OCI-LY7 (cell line): ENCODE results near the gene KLHL21. TPM values are rescaled to one million over a fixed set of nuclear protein-coding genes. Genes with fewer than 3 reads are reported as not detected.

Source experiments
- Bru-seq: library from RNA; stranded (reverse); fragments of 400-500 nt; gene quantifications from one replicate; lab custom pipeline; 2021; lab: Mats Ljungman, UMichigan
- BruChase-seq, 2 experiments: library from RNA; stranded (reverse); fragments of 400-500 nt; gene quantifications; one replicate each; lab custom pipeline; 2021; lab: Mats Ljungman, UMichigan
- BruUV-seq: library from RNA; stranded (reverse); fragments of 400-500 nt; replicated peaks from 2 replicates; lab custom pipeline; 2021; lab: Mats Ljungman, UMichigan
- CTCF ChIA-PET: fragments of 300-600 bp; sonication (Branson Sonifier 250); formaldehyde crosslinking; loops from one replicate; lab custom pipeline; 2022; ENCODE audit warnings: antibody characterized with exemption; ENCODE audit not compliant: unreplicated experiment; lab: Charles Lee
- POLR2A ChIA-PET: fragments of 300-600 bp; sonication (Branson Sonifier 250); formaldehyde crosslinking; loops from one replicate; lab custom pipeline; 2022; ENCODE audit warnings: antibody characterized with exemption; lab: Charles Lee
- DNase-seq: peaks from one replicate; pipeline ENCODE4 v3.0.0-alpha.2; 2015; ENCODE audit warnings: low spot score
- H2AFZ ChIP-seq: fragments of 200-600 bp; sonication (generic), shearing (Covaris generic); 2 replicates; pipeline ENCODE4 v1.6.1; 2014; ENCODE audit warnings: mild to moderate bottlenecking, antibody characterized with exemption, low read length, moderate library complexity
- H3K27ac ChIP-seq: fragments of 200-600 bp; sonication (generic); 2 replicates; pipeline ENCODE4 v1.5.1; 2014; ENCODE audit warnings: mixed run types, low read depth, mild to moderate bottlenecking, moderate library complexity, low read length, inconsistent platforms; ENCODE audit not compliant: poor library complexity, severe bottlenecking
- H3K36me3 ChIP-seq: fragments of 200-600 bp; sonication (generic); 2 replicates; pipeline ENCODE4 v1.6.1; 2014; ENCODE audit warnings: mild to moderate bottlenecking, antibody characterized with exemption, low read length, moderate library complexity, mixed read lengths; ENCODE audit not compliant: insufficient read depth
- H3K4me1 ChIP-seq: fragments of 200-600 bp; sonication (generic); 2 replicates; pipeline ENCODE4 v1.5.1; 2014; ENCODE audit warnings: mild to moderate bottlenecking, low read length; ENCODE audit not compliant: insufficient read depth, poor library complexity, severe bottlenecking
- H3K4me2 ChIP-seq: fragments of 200-600 bp; sonication (generic); 2 replicates; pipeline ENCODE4 v1.6.1; 2014; ENCODE audit warnings: mild to moderate bottlenecking, low read length
- H3K4me3 ChIP-seq: fragments of 200-600 bp; sonication (generic); 2 replicates; pipeline ENCODE4 v1.5.1; 2014; ENCODE audit warnings: mild to moderate bottlenecking, low read depth, low read length; ENCODE audit not compliant: poor library complexity, severe bottlenecking
- H3K79me2 ChIP-seq: fragments of 200-600 bp; sonication (generic); 2 replicates; pipeline ENCODE4 v1.6.1; 2016; ENCODE audit warnings: low read depth, mild to moderate bottlenecking, low read length, moderate library complexity, mixed read lengths; ENCODE audit not compliant: insufficient read depth
- H3K9me2 ChIP-seq: fragments of 200-600 bp; sonication (generic); 2 replicates; pipeline ENCODE4 v1.6.1; 2016; ENCODE audit warnings: mild to moderate bottlenecking, low read length, mixed read lengths; ENCODE audit not compliant: insufficient read depth
- H3K9me3 ChIP-seq: fragments of 200-600 bp; sonication (generic); 2 replicates; pipeline ENCODE4 v1.6.1; 2014; ENCODE audit warnings: mild to moderate bottlenecking, mixed run types, low read length, mixed read lengths
- H4K20me1 ChIP-seq: fragments of 200-600 bp; sonication (generic); 2 replicates; pipeline ENCODE4 v1.6.1; 2014; ENCODE audit warnings: mild to moderate bottlenecking, antibody characterized with exemption, low read length, moderate library complexity, mixed read lengths; ENCODE audit not compliant: insufficient read depth
- CTCF ChIP-seq: fragments of 200-600 bp; sonication (generic); conservative IDR thresholded peaks from 2 replicates; pipeline ENCODE4 v1.5.1; 2014; ENCODE audit warnings: mild to moderate bottlenecking, antibody characterized with exemption, low read length, moderate library complexity, mixed read lengths
- EZH2phosphoT487 ChIP-seq: fragments of 200-600 bp; sonication (generic); IDR thresholded peaks from 2 replicates; pipeline ENCODE4 v1.6.1; 2018; ENCODE audit warnings: low read depth, borderline replicate concordance, mild to moderate bottlenecking, mixed run types, antibody characterized with exemption, low read length, moderate library complexity, mixed read lengths
- intact Hi-C: fragments of 100-400 bp; cut with micrococcal nuclease; formaldehyde crosslinking; loops from one replicate; pipeline ENCODE4 v1.10.0; 2022; ENCODE audit not compliant: unreplicated experiment
- long read RNA-seq: library from polyadenylated mRNA; stranded (forward); transcript quantifications from one replicate; pipeline ENCODE4 v2.0.0, GENCODE V29; 2022
- total RNA-seq, 2 experiments: library from RNA; depleted of rRNA in 1 of 2; stranded (reverse); fragments of >200 nt in 1 of 2; shearing (Covaris generic) in 1 of 2; gene quantifications; 2 replicates each; pipeline ENCODE4 v1.2.3, GENCODE V29; 2014 to 2022

The KLHL21 gene
- total RNA-seq (2014; rRNA removed; shearing (Covaris generic)) (7.2 and 7.4 TPM in 2 replicates), total RNA-seq (2022) (5.6 and 7.6 TPM in 2 replicates), Bru-seq, nascent RNA (percentile 36 among the genes with signal in this experiment), BruChase-seq, experiment 1, labeled RNA remaining after a 6-hour chase (percentile 43 among the genes with signal in this experiment), BruChase-seq, experiment 2, labeled RNA remaining after a 2-hour chase (percentile 44 among the genes with signal in this experiment)
- long read RNA-seq, full-length matches to known transcripts, result 17 of 26 reads
- long read RNA-seq, partial matches to known transcripts, result 8 of 26 reads
- long read RNA-seq, other reads (novel, unspliced or antisense), result 1 of 26 reads

GRCh38 chr1:6602669-6603237 is at the start of gene KLHL21:
KLHL21 (minus strand) TSS chr1:6602869; CDS start chr1:6602817, 52 bp downstream.
- CTCF ChIA-PET, result no interaction called here
- TF ChIP-seq CTCF (no peak), EZH2phosphoT487 (no peak)
- H2AFZ ChIP-seq, result peak within 1 kb of the TSS; percentile 59
- peak within 1 kb of the TSS; percentile 71 for H3K4me3 ChIP-seq
- no peaks in the 10 kb centered on the region for H3K79me2 ChIP-seq
- no peaks in the 10 kb centered on the region for H3K9me3 ChIP-seq
- BruUV-seq, result no TSS peak
- peak within 1 kb of the TSS; percentile 82 for H3K4me2 ChIP-seq
- DNase-seq, result peak; percentile 75
- intact Hi-C loops, result loop anchor here (2.0 kb wide), 1 partner anchor 48 kb away; the partner anchor contains the start of genes NOL9 and TAS1R1
- no peaks in the 10 kb centered on the region for H4K20me1 ChIP-seq
- POLR2A ChIA-PET, result interaction anchor here (1.3 kb wide), 1 partner anchor 25 kb away, joined by 3 read pairs; no protein-coding TSS in a partner anchor
- peaks cover 35% of the 10 kb centered on the region for H3K4me1 ChIP-seq
- no peaks in the 10 kb centered on the region for H3K9me2 ChIP-seq
- no peak within 1 kb of the TSS for H3K27ac ChIP-seq
- peaks cover 8% of the 10 kb centered on the region; the same call in 1 of the 2 replicates for H3K36me3 ChIP-seq

- DNase-seq, result no peak
- Histone ChIP-seq H2AFZ (no peak overlapping the region), H3K4me2 (no peak overlapping the region), H3K9me3 (no peaks in the 10 kb centered on the region), H4K20me1 (no peaks in the 10 kb centered on the region), H3K27ac (no peak overlapping the region), H3K79me2 (peaks cover 4% of the 10 kb centered on the region; the same call in 1 of the 2 replicates), H3K36me3 (peaks cover 62% of the 10 kb centered on the region), H3K4me3 (no peak overlapping the region), H3K9me2 (no peaks in the 10 kb centered on the region), H3K4me1 (no peaks in the 10 kb centered on the region)
- intact Hi-C loops, result no loop called here
- TF ChIP-seq EZH2phosphoT487 (no peak), CTCF (no peak)
- ChIA-PET CTCF (no interaction called here), POLR2A (no interaction called here)
- no TSS peak for BruUV-seq
These were observed 49.2 kb upstream of the KLHL21 start for GRCh38 chr1:6651909-6652308.
